SKM-1 (cell line): Measurements from ENCODE around the gene PCDHA13.
"Not testable (repeated sequence)": the region's sequence is repeated elsewhere in the genome, so short reads cannot be mapped to it uniquely, and the experiment has no call there.

Source experiments
- DNase-seq: peaks from one replicate; lab custom pipeline; 2025; ENCODE audit not compliant: unreplicated experiment; lab: John Stamatoyannopoulos, UW

The PCDHA13 gene, protein sequence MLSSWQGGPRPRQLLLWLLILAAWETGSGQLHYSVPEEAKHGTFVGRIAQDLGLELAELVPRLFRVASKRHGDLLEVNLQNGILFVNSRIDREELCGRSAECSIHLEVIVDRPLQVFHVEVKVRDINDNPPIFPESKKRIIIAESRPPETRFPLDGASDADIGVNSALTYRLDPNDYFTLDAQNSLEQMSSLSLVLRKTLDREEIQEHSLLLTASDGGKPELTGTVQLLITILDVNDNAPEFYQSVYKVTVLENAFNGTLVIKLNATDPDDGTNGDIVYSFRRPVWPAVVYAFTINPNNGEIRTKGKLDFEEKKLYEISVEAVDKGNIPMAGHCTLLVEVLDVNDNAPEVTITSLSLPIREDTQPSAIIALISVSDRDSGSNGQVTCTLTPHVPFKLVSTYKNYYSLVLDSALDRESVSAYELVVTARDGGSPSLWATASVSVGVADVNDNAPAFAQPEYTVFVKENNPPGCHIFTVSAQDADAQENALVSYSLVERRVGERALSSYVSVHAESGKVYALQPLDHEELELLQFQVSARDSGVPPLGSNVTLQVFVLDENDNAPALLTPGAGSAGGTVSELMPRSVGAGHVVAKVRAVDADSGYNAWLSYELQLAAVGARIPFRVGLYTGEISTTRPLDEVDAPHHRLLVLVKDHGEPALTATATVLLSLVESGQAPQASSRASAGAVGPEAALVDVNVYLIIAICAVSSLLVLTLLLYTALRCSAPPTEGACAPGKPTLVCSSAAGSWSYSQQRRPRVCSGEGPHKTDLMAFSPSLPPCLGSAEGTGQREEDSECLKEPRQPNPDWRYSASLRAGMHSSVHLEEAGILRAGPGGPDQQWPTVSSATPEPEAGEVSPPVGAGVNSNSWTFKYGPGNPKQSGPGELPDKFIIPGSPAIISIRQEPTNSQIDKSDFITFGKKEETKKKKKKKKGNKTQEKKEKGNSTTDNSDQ

DNA sequence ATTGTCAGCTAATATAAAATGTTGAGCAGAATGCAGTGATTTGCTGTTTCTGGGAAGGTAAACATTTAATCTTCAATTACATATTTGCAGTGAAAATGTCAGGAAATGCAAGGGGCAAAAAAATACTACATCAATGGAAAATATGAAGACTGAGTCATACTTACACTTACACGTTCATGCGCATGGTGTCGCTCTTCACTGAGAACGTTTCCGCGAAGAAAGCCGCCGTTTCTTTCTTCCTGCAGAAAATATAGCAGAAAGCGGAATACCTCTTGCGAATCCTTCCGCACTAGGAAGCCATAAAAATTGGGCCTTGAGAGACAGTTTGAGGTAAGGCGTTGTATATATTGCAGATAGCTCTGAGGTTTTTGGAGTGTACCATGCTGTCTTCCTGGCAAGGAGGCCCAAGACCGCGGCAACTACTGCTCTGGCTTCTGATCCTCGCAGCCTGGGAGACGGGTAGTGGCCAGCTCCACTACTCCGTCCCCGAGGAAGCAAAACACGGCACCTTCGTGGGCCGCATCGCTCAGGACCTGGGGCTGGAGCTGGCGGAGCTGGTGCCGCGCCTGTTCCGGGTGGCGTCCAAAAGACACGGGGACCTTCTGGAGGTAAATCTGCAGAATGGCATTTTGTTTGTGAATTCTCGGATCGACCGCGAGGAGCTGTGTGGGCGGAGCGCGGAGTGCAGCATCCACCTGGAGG lies at the start of gene PCDHA13:
Gene PCDHA13, plus strand, starts transcription at position 236 of the 702 bp plus-strand sequence. Its CDS starts 145 bp downstream, at position 381.
- DNase-seq: no peak

DNA sequence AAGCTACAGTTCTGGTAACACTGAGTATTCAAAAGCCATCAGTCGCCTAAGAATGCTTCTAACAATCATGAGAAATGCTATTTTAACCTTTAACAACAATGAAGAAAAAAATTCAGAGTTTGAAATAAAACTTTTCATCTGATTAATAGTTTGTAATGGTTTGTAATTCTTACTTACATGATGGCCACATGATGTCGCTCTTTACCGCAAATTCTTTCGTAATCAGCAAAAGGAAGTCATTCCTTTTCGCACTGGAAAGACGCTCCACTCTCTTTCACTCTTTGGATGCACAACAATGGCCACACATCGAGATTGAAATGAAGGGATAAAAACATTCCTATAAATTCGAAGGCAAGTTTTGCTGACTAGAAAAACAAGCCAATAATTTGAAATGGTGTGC lies 47.9 kb upstream of the PCDHA13 start, which contains the start of gene PCDHA7:
Gene PCDHA7, plus strand, starts transcription at position 277 of the 400 bp plus-strand sequence. Its CDS starts 115 bp downstream, at position 392.
- DNase-seq: no peak

DNA sequence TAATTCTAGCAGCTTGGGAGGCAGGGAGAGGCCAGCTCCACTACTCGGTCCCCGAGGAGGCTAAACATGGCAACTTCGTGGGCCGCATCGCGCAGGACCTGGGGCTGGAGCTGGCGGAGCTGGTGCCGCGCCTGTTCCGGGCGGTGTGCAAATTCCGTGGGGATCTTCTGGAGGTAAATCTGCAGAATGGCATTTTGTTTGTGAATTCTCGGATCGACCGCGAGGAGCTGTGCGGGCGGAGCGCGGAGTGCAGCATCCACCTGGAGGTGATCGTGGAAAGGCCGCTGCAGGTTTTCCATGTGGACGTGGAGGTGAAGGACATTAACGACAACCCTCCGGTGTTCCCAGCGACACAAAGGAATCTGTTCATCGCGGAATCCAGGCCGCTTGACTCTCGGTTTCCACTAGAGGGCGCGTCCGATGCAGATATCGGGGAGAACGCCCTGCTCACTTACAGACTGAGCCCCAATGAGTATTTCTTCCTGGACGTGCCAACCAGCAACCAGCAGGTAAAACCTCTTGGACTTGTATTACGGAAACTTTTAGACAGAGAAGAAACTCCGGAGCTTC lies 47.4 kb upstream of the PCDHA13 start:
- not testable (repeated sequence) for DNase-seq

DNA sequence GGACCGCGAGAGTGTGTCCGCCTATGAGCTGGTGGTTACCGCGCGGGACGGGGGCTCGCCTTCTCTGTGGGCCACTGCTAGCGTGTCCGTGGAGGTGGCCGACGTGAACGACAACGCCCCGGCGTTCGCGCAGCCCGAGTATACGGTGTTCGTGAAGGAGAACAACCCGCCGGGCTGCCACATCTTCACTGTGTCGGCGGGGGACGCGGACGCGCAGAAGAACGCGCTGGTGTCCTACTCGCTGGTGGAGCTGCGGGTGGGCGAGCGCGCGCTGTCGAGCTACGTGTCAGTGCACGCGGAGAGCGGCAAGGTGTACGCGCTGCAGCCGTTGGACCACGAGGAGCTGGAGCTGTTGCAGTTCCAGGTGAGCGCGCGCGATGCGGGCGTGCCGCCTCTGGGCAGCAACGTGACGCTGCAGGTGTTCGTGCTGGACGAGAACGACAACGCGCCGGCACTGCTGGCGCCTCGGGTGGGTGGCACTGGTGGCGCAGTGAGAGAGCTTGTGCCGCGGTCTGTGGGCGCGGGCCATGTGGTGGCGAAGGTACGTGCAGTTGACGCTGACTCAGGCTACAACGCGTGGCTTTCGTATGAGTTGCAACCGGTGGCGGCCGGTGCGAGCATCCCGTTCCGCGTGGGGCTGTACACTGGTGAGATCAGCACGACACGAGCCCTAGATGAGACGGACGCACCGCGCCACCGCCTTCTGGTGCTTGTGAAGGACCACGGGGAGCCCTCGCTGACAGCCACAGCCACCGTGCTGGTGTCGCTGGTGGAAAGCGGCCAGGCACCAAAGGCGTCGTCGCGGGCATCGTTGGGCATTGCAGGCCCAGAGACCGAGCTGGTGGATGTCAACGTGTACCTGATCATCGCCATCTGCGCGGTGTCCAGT lies 46.1 kb upstream of the PCDHA13 start:
- DNase-seq: no peak

DNA sequence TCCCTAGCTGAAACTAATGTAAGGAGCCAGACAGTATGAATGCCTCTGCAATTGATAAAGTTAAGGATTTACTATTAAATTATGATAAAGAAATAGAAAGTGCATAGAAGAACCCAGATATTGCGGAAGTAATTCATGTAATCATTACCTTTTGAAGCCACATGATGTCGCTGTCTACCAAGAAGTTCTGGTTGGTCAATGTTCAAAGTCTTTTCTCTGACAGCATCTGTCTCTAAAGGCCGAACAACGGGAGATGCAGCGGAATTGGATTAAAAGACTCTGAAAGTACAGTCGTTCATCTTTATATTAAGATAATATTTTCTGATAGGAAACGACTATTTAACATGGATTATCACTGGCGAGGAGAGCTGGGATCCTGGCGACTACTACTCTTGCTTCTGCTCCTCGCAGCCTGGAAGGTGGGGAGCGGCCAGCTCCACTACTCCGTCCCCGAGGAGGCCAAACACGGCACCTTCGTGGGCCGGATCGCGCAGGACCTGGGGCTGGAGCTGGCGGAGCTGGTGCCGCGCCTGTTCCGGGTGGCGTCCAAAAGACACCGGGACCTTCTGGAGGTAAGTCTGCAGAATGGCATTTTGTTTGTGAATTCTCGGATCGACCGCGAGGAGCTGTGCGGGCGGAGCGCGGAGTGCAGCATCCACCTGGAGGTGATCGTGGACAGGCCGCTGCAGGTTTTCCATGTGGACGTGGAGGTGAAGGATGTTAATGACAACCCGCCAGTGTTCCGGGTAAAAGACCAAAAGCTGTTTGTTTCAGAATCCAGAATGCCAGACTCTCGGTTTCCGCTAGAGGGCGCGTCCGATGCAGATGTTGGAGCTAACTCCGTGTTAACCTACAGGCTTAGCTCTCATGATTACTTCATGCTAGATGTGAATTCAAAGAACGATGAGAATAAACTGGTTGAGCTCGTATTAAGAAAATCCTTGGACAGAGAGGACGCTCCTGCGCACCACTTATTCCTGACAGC lies 40.7 kb upstream of the PCDHA13 start, which contains the start of gene PCDHA8:
Gene PCDHA8, plus strand, starts transcription at position 210 of the 985 bp plus-strand sequence. Its CDS starts 135 bp downstream, at position 345.
- no peak for DNase-seq

DNA sequence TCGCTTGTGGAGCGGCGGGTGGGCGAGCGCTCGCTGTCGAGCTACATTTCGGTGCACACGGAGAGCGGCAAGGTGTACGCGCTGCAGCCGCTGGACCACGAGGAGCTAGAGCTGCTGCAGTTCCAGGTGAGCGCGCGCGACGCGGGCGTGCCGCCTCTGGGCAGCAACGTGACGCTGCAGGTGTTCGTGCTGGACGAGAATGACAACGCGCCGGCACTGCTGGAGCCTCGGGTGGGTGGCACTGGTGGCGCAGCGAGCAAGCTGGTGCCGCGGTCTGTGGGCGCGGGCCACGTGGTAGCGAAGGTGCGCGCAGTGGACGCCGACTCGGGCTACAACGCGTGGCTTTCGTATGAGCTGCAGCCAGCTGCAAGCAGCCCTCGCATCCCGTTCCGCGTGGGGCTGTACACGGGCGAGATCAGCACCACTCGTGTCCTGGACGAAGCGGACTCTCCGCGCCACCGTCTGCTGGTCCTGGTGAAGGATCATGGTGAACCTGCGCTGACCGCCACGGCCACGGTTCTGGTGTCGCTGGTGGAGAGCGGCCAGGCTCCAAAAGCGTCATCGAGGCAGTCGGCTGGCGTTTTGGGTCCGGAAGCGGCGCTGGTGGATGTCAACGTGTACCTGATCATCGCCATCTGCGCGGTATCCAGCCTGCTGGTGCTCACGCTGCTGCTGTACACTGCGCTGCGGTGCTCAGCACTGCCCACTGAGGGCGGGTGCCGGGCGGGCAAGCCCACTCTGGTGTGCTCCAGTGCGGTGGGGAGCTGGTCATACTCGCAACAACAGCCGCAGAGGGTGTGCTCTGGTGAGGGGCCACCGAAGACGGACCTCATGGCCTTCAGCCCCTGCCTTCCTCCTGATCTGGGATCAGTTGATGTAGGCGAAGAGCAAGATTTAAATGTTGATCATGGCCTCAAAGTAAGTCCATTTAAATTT lies 38.9 kb upstream of the PCDHA13 start:
- no peak for DNase-seq

DNA sequence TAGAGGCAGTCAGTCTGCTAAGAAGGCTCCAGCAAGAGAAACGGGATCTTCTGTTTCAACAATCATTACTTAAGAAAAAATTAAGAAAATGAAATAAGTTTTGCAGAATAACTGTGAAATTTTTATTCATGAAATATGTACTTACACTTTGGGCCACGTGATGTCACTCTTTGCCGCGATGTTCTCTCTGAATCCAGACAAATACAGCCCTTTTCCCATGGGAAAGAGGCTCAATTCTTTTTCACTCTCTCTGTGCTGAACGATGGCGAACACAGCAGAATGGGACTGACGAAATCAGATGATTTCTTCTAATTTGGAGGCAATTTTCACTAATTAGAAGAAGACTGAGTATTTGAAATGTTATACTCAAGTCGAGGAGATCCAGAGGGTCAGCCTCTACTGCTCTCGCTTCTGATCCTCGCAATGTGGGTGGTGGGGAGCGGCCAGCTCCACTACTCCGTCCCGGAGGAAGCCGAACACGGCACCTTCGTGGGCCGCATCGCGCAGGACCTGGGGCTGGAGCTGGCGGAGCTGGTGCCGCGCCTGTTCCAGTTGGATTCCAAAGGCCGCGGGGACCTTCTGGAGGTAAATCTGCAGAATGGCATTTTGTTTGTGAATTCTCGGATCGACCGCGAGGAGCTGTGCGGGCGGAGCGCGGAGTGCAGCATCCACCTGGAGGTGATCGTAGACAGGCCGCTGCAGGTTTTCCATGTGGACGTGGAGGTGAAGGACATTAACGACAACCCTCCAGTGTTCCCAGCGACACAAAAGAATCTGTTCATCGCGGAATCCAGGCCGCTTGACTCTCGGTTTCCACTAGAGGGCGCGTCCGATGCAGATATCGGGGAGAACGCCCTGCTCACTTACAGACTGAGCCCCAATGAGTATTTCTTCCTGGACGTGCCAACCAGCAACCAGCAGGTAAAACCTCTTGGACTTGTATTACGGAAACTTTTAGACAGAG lies 33.5 kb upstream of the PCDHA13 start, which contains the start of gene PCDHA9:
Gene PCDHA9, plus strand, starts transcription at position 244 of the 964 bp plus-strand sequence. Its CDS starts 114 bp downstream, at position 358.
- not testable (repeated sequence) for DNase-seq

DNA sequence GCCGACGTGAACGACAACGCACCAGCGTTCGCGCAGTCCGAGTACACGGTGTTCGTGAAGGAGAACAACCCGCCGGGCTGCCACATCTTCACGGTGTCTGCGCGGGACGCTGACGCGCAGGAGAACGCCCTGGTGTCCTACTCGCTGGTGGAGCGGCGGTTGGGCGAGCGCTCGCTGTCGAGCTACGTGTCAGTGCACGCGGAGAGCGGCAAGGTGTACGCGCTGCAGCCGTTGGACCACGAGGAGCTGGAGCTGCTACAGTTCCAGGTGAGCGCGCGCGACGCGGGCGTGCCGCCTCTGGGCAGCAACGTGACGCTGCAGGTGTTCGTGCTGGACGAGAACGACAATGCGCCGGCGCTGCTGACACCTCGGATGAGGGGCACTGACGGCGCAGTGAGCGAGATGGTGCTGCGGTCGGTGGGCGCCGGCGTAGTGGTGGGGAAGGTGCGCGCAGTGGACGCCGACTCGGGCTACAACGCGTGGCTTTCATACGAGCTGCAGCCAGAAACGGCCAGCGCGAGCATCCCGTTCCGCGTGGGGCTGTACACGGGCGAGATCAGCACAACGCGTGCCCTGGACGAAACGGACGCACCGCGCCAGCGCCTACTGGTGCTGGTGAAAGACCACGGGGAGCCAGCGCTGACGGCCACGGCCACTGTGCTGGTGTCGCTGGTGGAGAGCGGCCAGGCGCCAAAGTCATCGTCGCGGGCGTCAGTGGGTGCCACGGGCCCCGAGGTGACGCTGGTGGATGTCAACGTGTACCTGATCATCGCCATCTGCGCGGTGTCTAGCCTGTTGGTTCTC lies 31.9 kb upstream of the PCDHA13 start:
- not testable (repeated sequence) for DNase-seq

DNA sequence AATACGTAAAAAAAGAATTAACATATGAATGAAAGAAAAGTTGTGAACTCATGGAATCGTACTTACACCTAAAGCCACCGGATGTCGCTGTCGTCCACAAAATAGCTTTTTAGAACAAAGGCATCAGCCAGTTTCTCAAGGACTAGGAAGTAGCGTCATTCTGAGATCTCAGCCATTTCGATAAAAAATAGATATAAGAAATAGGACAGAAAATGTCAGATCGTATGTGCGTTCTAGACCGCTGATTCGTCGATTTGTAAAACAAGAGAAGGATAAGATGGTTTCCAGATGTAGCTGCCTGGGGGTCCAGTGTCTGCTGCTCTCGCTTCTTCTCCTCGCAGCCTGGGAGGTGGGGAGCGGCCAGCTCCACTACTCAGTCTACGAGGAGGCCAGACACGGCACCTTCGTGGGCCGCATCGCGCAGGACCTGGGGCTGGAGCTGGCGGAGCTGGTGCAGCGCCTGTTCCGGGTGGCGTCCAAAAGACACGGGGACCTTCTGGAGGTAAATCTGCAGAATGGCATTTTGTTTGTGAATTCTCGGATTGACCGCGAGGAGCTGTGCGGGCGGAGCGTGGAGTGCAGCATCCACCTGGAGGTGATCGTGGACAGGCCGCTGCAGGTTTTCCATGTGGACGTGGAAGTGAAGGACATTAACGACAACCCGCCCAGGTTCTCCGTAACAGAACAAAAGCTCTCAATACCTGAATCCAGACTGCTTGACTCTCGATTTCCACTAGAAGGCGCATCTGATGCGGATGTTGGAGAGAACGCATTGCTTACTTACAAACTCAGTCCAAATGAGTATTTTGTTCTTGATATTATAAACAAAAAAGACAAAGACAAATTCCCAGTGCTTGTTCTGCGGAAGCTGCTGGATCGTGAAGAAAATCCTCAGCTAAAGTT lies 25.9 kb upstream of the PCDHA13 start, which contains the start of gene PCDHA10:
Gene PCDHA10, plus strand, starts transcription at position 126 of the 903 bp plus-strand sequence. Its CDS starts 152 bp downstream, at position 278.
- DNase-seq: no peak

DNA sequence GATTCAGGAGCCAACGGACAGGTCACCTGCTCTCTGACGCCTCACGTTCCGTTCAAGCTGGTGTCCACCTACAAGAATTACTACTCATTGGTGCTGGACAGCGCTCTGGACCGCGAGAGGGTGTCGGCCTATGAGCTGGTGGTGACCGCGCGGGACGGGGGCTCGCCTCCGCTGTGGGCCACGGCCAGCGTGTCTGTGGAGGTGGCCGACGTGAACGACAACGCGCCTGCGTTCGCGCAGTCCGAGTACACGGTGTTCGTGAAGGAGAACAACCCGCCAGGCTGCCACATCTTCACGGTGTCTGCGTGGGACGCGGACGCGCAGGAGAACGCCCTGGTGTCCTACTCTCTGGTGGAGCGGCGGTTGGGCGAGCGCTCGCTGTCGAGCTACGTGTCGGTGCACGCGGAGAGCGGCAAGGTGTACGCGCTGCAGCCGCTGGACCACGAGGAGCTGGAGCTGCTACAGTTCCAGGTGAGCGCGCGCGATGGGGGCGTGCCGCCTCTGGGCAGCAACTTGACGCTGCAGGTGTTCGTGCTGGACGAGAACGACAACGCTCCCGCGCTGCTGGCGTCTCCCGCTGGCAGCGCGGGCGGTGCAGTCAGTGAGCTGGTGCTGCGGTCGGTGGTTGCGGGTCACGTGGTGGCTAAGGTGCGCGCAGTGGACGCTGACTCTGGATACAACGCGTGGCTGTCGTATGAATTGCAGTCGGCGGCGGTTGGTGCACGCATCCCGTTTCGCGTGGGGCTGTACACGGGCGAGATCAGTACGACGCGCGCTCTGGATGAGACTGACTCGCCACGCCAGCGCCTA lies 24.5 kb upstream of the PCDHA13 start:
- no peak for DNase-seq

DNA sequence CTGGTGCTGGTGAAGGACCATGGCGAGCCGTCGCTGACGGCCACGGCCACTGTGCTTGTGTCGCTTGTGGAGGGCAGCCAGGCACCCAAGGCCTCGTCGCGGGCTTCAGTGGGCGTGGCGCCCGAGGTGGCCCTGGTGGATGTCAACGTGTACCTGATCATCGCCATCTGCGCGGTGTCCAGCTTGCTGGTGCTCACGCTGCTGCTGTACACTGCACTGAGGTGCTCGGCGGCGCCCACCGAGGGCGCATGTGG lies 24.0 kb upstream of the PCDHA13 start:
- no peak for DNase-seq

DNA sequence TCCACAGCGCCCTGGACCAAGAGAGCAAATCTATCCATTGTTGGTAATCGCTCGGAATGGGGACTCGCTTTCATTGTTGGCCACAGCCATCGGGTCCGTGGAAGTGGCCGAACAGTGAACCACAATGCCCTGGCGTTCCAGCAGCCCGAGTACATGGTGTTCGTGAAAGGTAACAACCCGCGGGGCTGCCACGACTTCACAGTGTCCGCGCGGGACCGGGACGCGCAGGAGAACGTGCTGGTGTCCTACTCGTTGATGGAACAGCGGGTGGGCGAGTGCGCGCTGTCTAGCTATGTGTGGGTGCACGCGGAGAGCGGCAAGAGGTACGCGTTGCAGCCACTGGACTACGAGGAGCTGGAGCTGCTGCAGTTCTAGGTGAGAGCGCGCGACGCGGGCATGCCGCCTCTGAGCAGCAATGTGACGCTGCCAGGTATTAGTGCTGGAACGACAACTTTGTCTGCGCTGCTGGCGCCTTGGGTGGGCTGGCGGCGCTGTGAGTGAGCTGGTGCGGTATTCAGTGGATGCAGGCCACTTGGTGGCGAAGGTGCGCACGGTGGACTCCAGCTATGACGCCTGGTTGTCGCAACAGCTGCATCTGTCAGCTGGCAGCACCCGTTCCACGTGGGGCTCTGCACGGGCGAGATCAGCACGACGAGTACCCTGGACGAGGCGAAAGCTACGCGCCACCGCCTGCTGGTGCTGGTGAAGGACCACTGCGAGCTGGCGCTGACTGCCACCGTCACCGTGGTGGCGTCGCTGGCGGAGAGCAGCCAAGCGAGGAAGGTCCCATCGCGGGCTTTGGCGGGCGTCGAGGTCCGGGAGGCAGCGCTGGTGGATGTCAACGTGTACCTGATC lies 19.3 kb upstream of the PCDHA13 start:
- no peak for DNase-seq
